Fibroblast of the aortic adventitia (primary cell): ENCODE measurements around the gene LTBP4. TPM values are rescaled to one million over a fixed set of nuclear protein-coding genes. Genes with fewer than 3 reads are reported as not detected.
A peak's percentile ranks its signal among the peaks of the same experiment; 100 is the strongest.

Experiments
- DNase-seq: peaks from one replicate; pipeline ENCODE4 v3.0.0-alpha.2; 2010; ENCODE audit warnings: low read depth
- H3K4me3 ChIP-seq: 2 replicates; pipeline ENCODE4 v1.5.1; 2011; ENCODE audit warnings: low read depth, mild to moderate bottlenecking, control low read depth, low read length, moderate library complexity
- CTCF ChIP-seq: IDR thresholded peaks from 2 replicates; pipeline ENCODE4 v1.5.1; 2011; ENCODE audit warnings: mild to moderate bottlenecking, low read length, control low read depth, inconsistent platforms; ENCODE audit not compliant: insufficient read depth
- total RNA-seq: library from RNA; depleted of rRNA; stranded (reverse); fragments of >200 nt; gene quantifications from 2 replicates; pipeline ENCODE4 v1.2.3, GENCODE V29; 2012; ENCODE audit warnings: low replicate concordance

The LTBP4 gene
- total RNA-seq, 1 donor, result 31.5 TPM

GRCh38 chr19:40598121-40598917 lies 2.9 kb upstream of the LTBP4 start:
- H3K4me3 ChIP-seq, result peak overlapping the region; percentile 65
- peak; percentile 87 for DNase-seq
- TF ChIP-seq CTCF, result peak; percentile 96

GRCh38 chr19:40598918-40599307 lies 2.3 kb upstream of the LTBP4 start:
- TF ChIP-seq CTCF, result no peak
- no peak for DNase-seq
- H3K4me3 ChIP-seq, result no peak overlapping the region

- H3K4me3 ChIP-seq, result no peak overlapping the region
- no peak for TF ChIP-seq CTCF
- no peak for DNase-seq
These were observed 1.8 kb upstream of the LTBP4 start for GRCh38 chr19:40599331-40599901.

GRCh38 chr19:40599902-40600569 lies 1.1 kb upstream of the LTBP4 start:
- no peak overlapping the region for H3K4me3 ChIP-seq
- TF ChIP-seq CTCF, result no peak
- no peak for DNase-seq

- H3K4me3 ChIP-seq, result no peak overlapping the region
- no peak for TF ChIP-seq CTCF
- no peak for DNase-seq
These were observed 517 bp upstream of the LTBP4 start for GRCh38 chr19:40600570-40601133.

- no peak for TF ChIP-seq CTCF
- peak overlapping the region; percentile 61 for H3K4me3 ChIP-seq
- DNase-seq, result no peak
These were observed 1.9 kb downstream of the LTBP4 start for GRCh38 chr19:40603071-40603388.
